Stimulated activated CD8-positive, alpha-beta memory T cell treated with anti-CD3 and anti-CD28 coated beads, Interleukin-4, amount 100 ng/mL, for 4 hours (primary cell): ENCODE results near the gene CASZ1.

Source experiments
- DNase-seq, 2 donors: peaks; one replicate each; pipeline ENCODE4 v3.0.0-alpha.2; 2020; ENCODE audit warnings: low read depth in 2 of 2, low spot score in 1 of 2

The CASZ1 gene

DNA sequence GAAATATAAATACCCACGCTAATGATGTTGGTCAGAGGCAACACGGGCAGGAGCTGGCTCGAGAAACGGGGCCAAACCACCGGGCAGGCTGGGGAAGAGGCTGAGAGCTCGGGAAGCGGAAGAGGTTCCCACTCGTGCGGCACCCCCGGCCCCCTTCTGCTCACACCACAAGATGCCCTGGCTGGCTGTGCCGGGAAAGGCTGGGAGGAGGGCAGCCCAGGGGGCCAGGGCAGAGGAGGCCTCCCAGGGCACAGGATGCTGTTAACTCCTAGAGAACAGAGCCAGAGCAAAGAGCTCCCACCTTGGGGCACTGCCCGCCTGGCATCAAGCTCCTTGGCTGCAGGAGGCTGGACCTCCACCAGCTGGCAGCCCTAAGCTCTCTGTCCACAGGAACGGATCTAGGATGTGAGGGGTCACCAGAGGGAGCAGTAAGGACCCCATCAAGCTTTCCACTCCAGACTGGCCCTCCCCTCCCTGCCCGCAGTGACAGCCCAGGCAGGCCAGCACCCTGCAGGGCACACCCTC lies 44.8 kb downstream of the CASZ1 start:
- no peak for DNase-seq

DNA sequence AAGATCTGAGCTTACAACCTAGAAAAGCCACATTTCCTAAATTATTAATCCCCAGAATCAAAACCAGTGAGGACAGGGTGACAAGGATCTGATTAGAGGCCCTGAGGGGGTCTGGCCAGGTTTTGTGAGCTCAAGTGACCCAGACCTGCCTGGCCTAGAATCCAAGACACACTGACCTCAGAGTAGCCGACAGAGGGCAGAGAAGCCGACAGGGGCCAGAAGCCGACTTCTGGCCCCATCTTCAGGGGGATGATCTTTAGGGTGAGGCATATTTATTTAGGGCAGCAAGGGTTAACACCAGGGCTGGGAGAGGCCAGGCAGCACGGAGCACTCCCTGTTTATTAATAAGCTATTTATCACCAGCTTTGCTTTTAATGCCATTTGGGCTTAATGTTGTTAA lies 45.3 kb downstream of the CASZ1 start:
- no peak for DNase-seq

DNA sequence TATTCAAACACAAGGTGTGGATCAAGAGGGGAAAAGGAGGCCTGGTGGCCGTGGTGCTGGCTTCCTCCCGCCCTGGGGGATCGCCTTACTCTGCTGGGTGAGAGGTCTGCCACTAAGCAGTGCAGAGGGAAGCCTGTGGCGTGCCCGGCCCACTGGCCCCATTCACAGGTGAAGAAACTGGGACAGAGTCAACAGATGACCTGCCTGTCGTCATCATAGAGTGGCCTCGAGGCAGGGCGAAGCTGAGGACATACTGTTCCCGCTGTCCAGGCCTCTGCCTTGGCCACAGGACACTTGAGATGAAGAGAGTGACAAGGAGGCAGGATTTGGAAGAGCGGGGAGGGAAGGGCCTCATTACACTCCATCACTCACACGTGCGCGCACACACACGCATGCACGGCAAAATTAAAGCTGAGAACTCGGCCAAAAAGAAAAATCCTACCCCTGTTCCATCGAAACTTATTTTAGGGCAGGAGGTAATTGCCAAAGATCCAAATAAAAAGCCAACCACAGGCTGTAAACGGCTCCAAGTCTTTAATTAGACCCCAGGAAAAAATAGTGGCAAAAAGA lies 50.5 kb downstream of the CASZ1 start:
- DNase-seq = no peak

DNA sequence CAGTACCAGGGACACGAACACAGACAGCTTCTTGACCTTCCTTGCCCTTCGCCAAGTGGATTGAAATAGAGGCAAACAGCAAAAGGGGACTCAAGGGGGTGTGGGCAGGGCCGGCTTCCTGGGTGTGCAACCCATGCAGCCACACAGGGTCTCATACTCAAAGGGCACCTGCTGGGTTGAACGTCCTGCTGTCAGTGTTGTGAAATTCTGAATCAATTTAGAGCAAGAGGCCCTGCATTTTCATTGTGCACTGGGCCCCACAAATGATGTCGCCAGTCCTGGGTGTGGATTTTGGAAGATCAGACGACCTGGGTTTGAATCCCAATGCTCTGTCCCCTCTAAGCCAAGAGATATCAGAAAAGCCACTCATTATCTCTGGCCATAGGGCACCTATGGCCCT lies 51.1 kb downstream of the CASZ1 start:
- no peak for DNase-seq

- no peak for DNase-seq
Observed at GRCh38 chr1:10744654-10745238, 51.7 kb downstream of the CASZ1 start.

DNA sequence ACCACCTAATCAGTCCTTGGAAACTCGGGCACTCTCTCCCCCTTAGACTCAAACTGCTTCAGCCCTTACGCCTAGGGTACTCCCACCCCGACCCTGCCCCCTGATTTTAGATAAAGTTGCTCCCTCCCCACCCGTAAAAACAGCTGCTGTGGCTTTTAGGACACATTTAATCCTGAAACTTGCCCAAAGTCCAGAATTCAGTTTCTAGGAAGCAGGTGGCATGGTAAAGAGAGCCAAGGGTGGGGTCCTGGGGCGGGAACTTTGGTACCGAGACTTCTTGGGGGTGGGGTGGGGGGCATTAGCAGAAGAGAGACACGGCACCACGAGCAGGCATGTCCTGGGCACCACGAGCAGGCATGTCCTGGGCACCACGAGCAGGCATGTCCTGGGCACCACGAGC lies 52.4 kb downstream of the CASZ1 start:
- no peak for DNase-seq

DNA sequence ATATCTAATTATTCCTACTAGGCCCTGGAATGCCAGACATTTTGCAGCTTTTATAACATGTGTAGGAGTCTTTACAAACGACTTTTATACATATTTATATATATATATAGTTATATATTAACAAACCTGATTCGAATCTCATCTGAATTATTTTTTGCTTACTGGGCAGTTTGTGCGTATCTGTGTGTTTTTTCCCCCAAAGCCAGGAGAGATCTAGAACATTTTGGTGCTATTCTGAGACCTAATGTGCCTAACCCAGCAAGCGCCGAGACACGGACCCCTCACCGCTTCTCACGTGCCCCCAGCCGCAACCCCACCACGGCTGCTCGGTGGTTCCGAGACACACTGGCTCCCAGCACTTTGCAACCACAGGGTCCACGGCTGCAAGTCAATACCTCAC lies 54.8 kb downstream of the CASZ1 start:
- no peak for DNase-seq

- no peak for DNase-seq
Observed at GRCh38 chr1:10740123-10740522, 56.3 kb downstream of the CASZ1 start.

GRCh38 chr1:10739589-10739988 lies 56.9 kb downstream of the CASZ1 start:
- no peak for DNase-seq

DNA sequence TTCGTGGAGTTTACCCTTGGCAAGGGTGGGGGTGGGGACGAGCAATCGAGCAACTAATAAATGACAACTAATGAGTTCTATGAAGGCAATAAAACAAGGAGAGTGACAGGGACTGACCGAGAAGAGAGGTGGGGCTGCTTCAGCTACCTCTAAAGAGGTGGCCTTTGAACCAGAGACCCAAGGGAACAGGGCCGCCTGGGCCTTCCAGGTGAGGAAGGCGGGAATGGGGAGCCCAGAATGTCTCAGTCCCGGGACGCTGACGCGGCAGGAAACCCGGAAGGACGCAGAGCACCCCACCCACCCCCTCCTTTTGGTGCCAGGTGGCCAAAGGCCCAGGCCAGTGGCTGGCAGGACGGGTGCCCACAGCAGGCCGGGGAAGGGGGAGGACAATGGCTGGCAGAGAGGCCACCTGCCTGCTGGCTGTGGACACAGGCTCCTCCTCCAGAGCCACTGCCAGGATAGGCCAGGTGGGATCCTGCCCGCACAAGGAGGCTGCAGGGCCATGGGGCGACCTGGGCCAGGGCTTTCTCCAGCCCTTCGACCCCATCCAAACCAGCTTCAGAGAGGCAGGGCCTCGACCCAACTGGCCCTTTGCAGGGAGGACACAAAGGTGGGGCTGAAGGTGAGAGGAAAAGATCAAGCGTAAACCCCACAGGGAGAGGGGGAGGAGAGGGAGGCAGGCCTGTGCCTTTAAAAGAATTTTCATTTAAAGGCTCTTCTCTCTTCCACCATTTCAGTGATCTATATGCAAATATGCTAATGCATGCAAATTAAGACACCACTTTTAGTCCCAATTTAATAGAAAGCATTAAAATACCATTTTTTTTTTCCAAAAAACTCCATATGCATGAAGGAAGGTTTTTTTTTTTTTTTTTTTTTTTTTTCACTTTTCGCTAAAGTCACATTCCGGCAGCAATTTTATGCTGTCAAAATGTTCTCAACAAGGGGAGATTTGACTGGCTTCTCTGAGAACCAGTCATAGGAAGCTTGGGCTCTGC lies 58.1 kb downstream of the CASZ1 start:
- DNase-seq = no peak

GRCh38 chr1:10737651-10738050 lies 58.8 kb downstream of the CASZ1 start:
- DNase-seq = no peak

- DNase-seq = no peak
Observed at GRCh38 chr1:10736634-10737586, 59.5 kb downstream of the CASZ1 start.

DNA sequence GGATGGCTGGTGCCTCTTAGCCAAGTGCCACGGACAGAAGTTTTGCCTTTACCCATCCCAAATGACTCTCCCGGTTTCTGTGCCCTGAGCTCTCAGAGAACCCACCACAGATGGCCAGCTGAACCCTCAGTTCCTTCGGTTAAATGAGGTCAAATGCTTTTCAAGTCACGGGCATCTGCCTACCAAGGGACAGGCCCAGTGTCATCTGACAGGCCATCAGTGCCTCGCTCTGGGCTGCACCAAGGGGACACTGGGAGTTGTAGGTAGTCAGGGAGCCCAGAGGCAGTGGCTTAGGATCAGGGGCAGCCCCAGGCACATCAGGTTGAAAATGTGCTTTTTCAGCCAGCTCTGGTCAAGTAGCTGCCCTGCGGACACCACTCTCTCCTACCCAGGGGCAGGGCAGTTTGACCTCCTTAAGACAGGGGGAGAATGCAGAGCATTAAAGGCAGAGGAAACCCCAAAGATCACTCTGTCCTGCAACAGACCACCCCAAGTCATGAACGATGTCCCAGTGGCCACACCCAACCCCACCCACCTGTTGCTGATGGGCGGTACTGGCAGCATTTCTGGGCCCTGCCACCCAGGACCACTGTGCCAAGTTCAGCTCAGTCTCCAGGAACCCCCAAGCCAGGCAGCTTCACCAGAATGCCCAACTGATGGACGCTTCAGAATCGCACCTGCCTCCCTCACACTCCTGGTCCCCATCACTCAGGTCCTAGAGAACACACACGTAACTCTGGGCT lies 60.7 kb downstream of the CASZ1 start:
- DNase-seq = no peak

DNA sequence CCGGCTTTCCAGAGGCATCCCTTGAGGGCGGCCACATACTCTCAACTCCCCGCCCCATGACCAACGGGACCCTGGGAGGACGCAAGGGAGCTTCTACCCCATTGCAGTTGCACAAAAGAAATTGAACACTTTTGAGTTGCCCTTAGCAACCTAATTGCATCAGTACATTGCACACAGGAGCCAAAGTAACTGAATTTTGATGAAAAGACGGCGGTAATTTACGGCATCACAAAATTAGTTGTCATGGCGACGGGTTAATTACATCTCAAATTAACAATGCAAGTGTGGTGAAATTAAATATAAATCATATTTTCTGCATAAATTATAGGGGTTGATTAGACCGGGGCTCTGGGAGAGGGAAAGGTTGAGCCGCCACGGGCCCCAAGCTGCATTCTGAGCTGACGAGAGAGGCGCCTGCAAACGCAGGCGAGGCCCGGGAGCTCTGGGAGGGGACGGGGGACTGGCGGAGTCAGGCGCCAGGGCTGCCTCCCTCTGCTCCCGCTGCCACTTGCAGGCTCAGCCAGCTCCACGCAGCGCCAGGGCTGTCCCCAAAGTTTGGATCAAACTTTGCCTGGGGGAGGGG lies 61.4 kb downstream of the CASZ1 start:
- DNase-seq = no peak

GRCh38 chr1:10734375-10734774 lies 62.1 kb downstream of the CASZ1 start:
- DNase-seq = no peak

DNA sequence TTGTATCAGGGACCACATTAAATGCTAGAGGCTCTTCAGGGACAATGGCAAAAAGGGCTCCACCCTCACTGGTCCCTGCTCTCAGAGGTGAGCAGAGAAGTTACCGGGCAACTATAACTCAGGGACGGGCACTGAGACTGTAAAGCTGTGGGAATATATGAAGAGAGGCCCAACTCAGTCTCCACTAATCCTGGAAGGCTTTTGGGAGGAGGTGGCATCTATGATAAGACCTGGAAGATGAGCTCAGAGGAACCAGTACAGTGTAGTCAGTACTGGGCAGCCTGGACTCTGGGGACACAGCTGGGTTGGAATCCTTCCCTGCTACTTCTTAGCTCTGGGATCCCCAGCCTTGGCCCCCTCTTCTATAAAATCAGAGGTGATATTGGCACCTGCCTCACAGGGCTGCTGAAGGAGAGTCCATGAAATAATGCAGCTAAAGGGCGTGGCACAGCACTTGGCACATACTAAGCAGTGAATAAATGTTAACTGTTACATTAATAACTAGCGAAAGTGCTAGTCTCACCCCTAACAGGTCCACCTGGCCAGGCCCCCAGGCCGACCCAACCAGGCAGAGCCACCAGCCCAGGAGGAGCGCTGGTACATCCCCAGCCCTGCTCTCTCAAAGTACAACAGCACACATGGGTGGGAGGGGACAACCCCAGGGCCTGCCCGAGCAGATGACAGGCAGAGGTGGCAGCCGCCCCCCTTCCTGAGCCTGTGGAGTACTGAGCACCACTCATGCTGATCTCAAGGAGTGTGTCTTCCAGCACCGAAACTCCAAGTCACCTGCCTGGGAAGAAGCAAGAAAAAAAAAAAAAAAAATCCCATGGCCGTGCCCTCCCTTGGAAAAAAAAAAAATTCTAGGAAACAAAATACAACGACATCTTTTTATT lies 62.7 kb downstream of the CASZ1 start:
- DNase-seq = no peak

DNA sequence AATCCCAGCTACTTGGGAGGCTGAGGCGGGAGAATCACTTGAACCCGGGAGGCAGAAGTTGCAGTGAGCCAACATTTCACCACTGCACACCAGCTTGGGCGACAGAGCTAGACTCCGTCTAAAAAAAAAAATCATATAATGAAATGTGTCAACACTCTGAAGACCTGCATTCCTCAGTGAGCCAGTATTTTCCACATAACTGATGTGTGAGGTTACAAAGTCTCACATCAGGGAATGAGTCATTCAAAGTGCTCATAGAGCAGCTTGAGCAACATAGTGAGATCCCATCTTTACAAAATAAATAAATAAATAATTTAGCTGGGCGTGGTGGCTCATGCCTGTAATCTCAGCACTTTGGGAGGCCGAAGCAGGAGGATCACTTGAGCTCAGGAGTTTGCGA lies 65.5 kb downstream of the CASZ1 start:
- DNase-seq = no peak

GRCh38 chr1:10728595-10729410 lies 67.6 kb downstream of the CASZ1 start:
- no peak for DNase-seq
